ENCODE data around the gene SHC2. TPM values are rescaled to one million over a fixed set of nuclear protein-coding genes. Genes with fewer than 3 reads are reported as not detected.

SHC2 gene
- total and polyA plus RNA-seq, 7 donors: 2.2 to 9.7 (median 4.5) TPM

DNA sequence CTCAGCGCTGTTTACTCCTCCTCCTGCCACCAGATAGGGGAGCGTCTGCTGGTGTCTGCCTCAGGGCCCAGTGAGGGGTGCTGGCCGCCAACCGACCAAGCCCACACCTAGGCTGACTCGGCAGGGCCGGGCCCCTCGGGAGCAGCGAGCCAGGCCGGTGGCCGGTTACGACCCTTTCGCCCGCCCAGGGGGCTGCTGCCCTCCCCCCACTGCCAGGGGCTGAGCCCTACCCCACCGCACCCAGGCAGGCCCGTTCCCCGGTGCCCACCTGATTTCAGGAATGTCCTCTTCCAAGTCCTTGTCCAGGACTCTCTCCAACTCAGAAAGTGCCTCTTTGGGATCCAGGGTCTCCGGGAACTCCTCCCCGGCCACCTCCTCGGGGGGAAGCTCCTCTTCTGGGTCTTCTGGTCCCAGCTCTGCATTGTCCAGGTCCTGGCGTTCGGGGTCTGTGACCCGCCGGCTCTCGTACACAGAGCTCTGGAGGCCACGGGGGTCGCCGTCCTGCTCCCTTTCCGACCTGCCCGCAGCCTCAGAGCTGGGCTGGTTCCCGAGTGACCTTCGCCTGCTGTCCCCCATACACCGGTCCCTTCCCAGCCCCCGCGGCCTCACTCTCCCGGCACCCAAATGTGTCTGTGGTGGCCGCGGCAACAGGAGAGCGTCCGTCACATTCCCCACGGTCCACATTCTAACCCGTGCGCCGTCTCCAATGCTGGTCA, 85.3 kb downstream of the SHC2 start:
- TF ChIP-seq, protein P1, sequence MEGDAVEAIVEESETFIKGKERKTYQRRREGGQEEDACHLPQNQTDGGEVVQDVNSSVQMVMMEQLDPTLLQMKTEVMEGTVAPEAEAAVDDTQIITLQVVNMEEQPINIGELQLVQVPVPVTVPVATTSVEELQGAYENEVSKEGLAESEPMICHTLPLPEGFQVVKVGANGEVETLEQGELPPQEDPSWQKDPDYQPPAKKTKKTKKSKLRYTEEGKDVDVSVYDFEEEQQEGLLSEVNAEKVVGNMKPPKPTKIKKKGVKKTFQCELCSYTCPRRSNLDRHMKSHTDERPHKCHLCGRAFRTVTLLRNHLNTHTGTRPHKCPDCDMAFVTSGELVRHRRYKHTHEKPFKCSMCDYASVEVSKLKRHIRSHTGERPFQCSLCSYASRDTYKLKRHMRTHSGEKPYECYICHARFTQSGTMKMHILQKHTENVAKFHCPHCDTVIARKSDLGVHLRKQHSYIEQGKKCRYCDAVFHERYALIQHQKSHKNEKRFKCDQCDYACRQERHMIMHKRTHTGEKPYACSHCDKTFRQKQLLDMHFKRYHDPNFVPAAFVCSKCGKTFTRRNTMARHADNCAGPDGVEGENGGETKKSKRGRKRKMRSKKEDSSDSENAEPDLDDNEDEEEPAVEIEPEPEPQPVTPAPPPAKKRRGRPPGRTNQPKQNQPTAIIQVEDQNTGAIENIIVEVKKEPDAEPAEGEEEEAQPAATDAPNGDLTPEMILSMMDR (IDR thresholded peaks at IDR 0.05): no peak
- Histone ChIP-seq H3K9me3 (no peaks in the 10 kb centered on the region), H3K27ac (no peak overlapping the region), H3K4me1 (no peaks in the 10 kb centered on the region), H3K4me3 (no peak overlapping the region), H3K36me3 (ENCODE audit: insufficient read depth in 1 of 2, low read depth in 1 of 2) (no peaks in the 10 kb centered on the region), H3K27me3 (ENCODE audit: insufficient read depth in 3 of 3, low read length in 2 of 3) (peaks cover 0 to 52% (median 14%) of the 10 kb centered on the region in 3 donors)
- DNase-seq (no peak), ATAC-seq (no peak)
- WGBS, 3 donors: 81 to 85% (median 81%) methylated on average over 42 to 43 of the region's 43 CpGs
- intact Hi-C loops (cut with DNase I): no loop called here

DNA sequence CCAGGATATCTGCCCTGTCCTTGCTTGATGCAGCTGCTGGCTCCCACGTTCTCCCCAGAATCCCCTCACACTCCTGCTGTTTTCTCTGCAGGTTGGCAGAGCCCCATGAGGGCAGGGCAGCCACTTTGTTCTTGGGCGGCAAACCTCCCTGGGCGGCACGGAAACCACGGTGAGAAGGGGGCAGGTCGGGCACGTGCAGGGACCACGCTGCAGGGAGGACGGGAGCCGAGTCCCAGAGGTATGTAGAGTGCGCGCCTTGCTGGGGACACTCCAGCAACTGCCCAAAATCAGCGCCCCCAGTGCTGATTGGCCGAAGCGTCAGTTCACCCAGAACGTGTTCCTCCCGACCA, 86.0 kb downstream of the SHC2 start:
- WGBS, 3 donors: 68 to 72% (median 72%) methylated on average over 17 of the region's 17 CpGs
- no peaks in the 10 kb centered on the region for H3K36me3 ChIP-seq (ENCODE audit: insufficient read depth in 1 of 2, low read depth in 1 of 2)
- no peak overlapping the region for H3K27ac ChIP-seq
- no peak overlapping the region for H3K4me3 ChIP-seq
- intact Hi-C loops (cut with DNase I): no loop called here
- no peaks in the 10 kb centered on the region for H3K9me3 ChIP-seq
- ATAC-seq (no peak), DNase-seq (no peak)
- peaks cover 0 to 52% (median 14%) of the 10 kb centered on the region in 3 donors for H3K27me3 ChIP-seq (ENCODE audit: insufficient read depth in 3 of 3, low read length in 2 of 3)
- TF ChIP-seq, protein P1 (IDR thresholded peaks at IDR 0.05): no peak
- H3K4me1 ChIP-seq: no peaks in the 10 kb centered on the region

DNA sequence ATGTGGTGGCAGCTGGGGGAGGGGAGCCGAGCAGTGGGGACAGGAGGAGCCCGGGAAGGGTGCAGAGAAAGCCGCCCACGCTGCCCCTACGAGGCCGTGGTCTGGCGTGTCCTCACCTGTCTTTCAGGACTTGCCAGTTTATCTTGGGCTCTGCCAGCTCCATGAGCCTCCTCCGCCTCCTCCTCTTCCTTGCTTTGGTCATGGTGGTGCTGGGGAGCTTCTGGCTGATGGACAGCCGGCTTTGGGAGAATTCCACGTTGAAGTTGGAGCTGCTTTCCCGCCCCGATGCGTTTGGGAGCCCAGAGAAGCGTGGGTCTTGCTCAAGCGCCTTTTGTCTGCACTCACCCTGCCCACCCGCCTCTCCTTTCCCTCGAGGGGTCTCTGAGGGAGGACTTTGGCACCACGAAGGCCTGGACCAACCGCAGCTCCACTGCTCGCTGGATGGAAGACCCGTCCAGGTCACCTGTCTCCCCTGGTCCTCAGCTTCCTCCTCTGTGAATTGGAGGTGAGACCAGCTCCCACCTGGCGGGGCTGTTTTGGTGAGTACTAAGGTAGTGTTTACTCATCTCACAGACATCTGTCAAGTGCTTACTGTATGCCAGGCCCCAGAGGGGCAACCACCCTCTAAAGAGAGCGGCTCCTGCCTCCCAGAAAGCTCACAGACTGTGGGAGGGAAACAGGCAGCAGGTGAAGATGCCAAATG, 86.5 kb downstream of the SHC2 start:
- intact Hi-C loops (cut with DNase I): no loop called here
- no peaks in the 10 kb centered on the region for H3K9me3 ChIP-seq
- H3K36me3 ChIP-seq (ENCODE audit: insufficient read depth in 1 of 2, low read depth in 1 of 2): no peaks in the 10 kb centered on the region
- H3K4me3 ChIP-seq: no peak overlapping the region
- H3K27ac ChIP-seq: no peak overlapping the region
- ATAC-seq (no peak), DNase-seq (no peak)
- TF ChIP-seq, protein P1 (IDR thresholded peaks at IDR 0.05): no peak
- 56 to 63% (median 60%) methylated on average over 22 to 23 of the region's 23 CpGs for WGBS, 3 donors
- H3K27me3 ChIP-seq (ENCODE audit: insufficient read depth in 3 of 3, low read length in 2 of 3): peaks cover 0 to 54% (median 14%) of the 10 kb centered on the region in 3 donors
- no peaks in the 10 kb centered on the region for H3K4me1 ChIP-seq

DNA sequence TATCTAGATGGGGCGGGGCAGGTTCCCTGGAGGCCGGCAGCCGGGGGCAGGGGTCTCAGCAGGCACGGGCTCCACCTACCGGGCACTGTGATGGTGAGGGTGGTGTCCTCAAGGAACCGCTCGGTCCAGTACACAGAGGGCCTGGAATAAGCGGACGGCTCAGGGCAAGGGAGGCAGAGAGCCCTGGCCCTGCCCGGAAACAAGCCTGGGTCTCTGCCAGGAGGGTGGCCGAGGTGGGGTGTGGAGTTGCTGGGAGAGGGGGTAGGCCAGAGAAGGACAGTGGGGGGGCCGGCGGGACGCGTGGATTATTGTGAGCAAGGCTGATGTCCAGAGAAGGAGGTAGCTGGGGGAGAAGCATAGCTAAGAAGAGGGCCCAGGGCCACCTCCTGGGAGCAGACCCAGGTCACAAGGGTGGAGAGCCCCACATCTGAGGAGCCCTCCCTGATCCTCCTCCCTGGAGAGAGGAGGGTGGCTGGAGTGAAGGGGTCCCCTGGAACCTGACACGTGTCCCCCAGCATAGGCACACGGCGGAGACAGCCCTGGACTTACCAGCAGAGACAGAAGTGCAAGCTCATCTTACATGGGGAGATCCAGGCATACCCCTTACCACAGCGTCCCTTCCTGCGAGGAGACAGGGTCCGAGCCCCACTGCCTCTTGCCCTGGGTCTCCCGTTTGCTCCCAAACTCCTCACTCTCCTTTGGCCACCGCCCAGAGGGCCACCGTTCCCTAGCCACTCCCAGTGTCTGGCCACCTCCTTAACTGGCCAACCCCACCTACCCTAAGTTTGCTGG, 87.2 kb downstream of the SHC2 start:
- Histone ChIP-seq H3K9me3 (no peaks in the 10 kb centered on the region), H3K27ac (no peak overlapping the region), H3K4me1 (no peaks in the 10 kb centered on the region), H3K36me3 (ENCODE audit: insufficient read depth in 1 of 2, low read depth in 1 of 2) (no peaks in the 10 kb centered on the region), H3K27me3 (ENCODE audit: insufficient read depth in 3 of 3, low read length in 2 of 3) (peaks cover 0 to 54% (median 16%) of the 10 kb centered on the region in 3 donors), H3K4me3 (no peak overlapping the region)
- DNase-seq (no peak), ATAC-seq (no peak)
- 55 to 63% (median 56%) methylated on average over 23 to 24 of the region's 24 CpGs for WGBS, 3 donors
- intact Hi-C loops (cut with DNase I): no loop called here
- TF ChIP-seq, protein P1 (IDR thresholded peaks at IDR 0.05): no peak

All from psoas muscle (tissue), 8 donors.